A549 (cell line): ENCODE measurements around the gene NEURL3. TPM values are rescaled to one million over a fixed set of nuclear protein-coding genes. Genes with fewer than 3 reads are reported as not detected.
"Not testable (repeated sequence)": the region's sequence is repeated elsewhere in the genome, so short reads cannot be mapped to it uniquely, and the experiment has no call there.

Experiments
- ATAC-seq, 2 experiments: fragments of 200-7000 bp in 1 of 2; fragments of >200 bp in 1 of 2; cut with Nextera tagmentation in 1 of 2; cut with Tn5 transposase in 1 of 2; 3 replicates each; pipeline versions ENCODE4 v1.8.0 to v1.9.1; 2018 to 2020; ENCODE audit warnings: mild to moderate bottlenecking in 1 of 2, moderate library complexity in 1 of 2
- CTCF ChIA-PET: fragments of 300-600 bp; sonication (Branson Sonifier 250); formaldehyde crosslinking; extraction: SDS; loops from one replicate; lab custom pipeline; 2021; ENCODE audit warnings: antibody characterized with exemption, inconsistent platforms; lab: Yijun Ruan, JAX
- POLR2A ChIA-PET: fragments of 350-600 bp; formaldehyde crosslinking; extraction: SDS; loops from one replicate; lab custom pipeline; 2021; ENCODE audit warnings: antibody characterized with exemption, inconsistent platforms; lab: Yijun Ruan, JAX
- DNase-seq, 2 experiments: peaks; one replicate each; pipeline versions ENCODE4 v3.0.0 to v3.0.0-alpha.2; 2011 to 2016; ENCODE audit warnings: low read depth in 1 of 2, low spot score in 1 of 2
- FAIRE-seq: peaks from 2 replicates; lab custom pipeline; 2011; peaks lifted over from hg19 to GRCh38; lab: Jason Lieb, UNC
- H3K27ac ChIP-seq, 2 experiments: fragments of >200 bp; sonication (Bioruptor Twin); formaldehyde crosslinking; 3 replicates each; pipeline ENCODE4 v1.5.1; 2016 to 2017
- H3K4me1 ChIP-seq: fragments of >200 bp; sonication (Bioruptor Twin); formaldehyde crosslinking; 3 replicates; pipeline ENCODE4 v1.6.1; 2016
- H3K4me2 ChIP-seq: fragments of >200 bp; sonication (Bioruptor Twin); formaldehyde crosslinking; 3 replicates; pipeline ENCODE4 v1.6.1; 2016
- H3K4me3 ChIP-seq: fragments of >200 bp; sonication (Bioruptor Twin); formaldehyde crosslinking; 3 replicates; pipeline ENCODE4 v1.5.1; 2016
- H3K9me3 ChIP-seq: fragments of >200 bp; sonication (Bioruptor Twin); formaldehyde crosslinking; 3 replicates; pipeline ENCODE4 v1.6.1; 2016
- BHLHE40 ChIP-seq: IDR thresholded peaks from 2 replicates; pipeline ENCODE4 v1.6.1; 2012; ENCODE audit warnings: low read depth, low read length, inconsistent platforms
- CBX2 ChIP-seq: fragments of 200-600 bp; sonication (generic); IDR thresholded peaks from 2 replicates; pipeline ENCODE4 v1.6.1; 2016; ENCODE audit warnings: low read depth, mild to moderate bottlenecking, borderline replicate concordance
- CEBPB ChIP-seq, 2 experiments: fragments of >200 bp in 1 of 2; sonication (Bioruptor Twin) in 1 of 2; formaldehyde crosslinking in 1 of 2; IDR thresholded peaks; 2 replicates each; pipeline ENCODE4 v1.6.1; 2012 to 2016
- CHD4 ChIP-seq: fragments of 200-600 bp; sonication (generic); IDR thresholded peaks from 2 replicates; pipeline ENCODE4 v1.6.1; 2016; ENCODE audit warnings: antibody characterized with exemption, mild to moderate bottlenecking, borderline replicate concordance
- EHMT2 ChIP-seq: fragments of 200-600 bp; sonication (generic); IDR thresholded peaks from 2 replicates; pipeline ENCODE4 v1.6.1; 2016; ENCODE audit warnings: antibody characterized with exemption, low read depth, mild to moderate bottlenecking, moderate library complexity
- ESRRA ChIP-seq: fragments of 150-350 bp; IDR thresholded peaks from 2 replicates; pipeline ENCODE4 v1.6.1; 2014; ENCODE audit warnings: mild to moderate bottlenecking, low read length, borderline replicate concordance
- FOXS1 ChIP-seq: fragments of 250-450 bp; sonication (Bioruptor Pico); IDR thresholded peaks from 2 replicates; pipeline ENCODE4 v1.5.0; 2020; ENCODE audit warnings: mild to moderate bottlenecking, moderate library complexity
- HEYL ChIP-seq: fragments of 250-450 bp; sonication (Bioruptor Pico); IDR thresholded peaks from 2 replicates; pipeline ENCODE4 v1.8.0; 2021; ENCODE audit warnings: mild to moderate bottlenecking, moderate library complexity
- HOXB13 ChIP-seq: fragments of 250-450 bp; sonication (Bioruptor Pico); IDR thresholded peaks from 2 replicates; pipeline ENCODE4 v1.5.0; 2020; ENCODE audit warnings: low read depth, mild to moderate bottlenecking, moderate library complexity
- KDM1A ChIP-seq: fragments of 200-600 bp; sonication (generic); IDR thresholded peaks from 2 replicates; pipeline ENCODE4 v1.6.1; 2016; ENCODE audit warnings: low read depth, mild to moderate bottlenecking
- MAFK ChIP-seq: fragments of 450-650 bp; IDR thresholded peaks from 2 replicates; pipeline ENCODE4 v1.6.1; 2014; ENCODE audit not compliant: partially characterized antibody
- MAZ ChIP-seq: fragments of 150-350 bp; IDR thresholded peaks from 2 replicates; pipeline ENCODE4 v1.6.1; 2014; ENCODE audit warnings: antibody characterized with exemption, low read depth, low read length, borderline replicate concordance
- NFE2L2 ChIP-seq: fragments of 150-350 bp; conservative IDR thresholded peaks from 2 replicates; pipeline ENCODE4 v1.6.1; 2014; ENCODE audit warnings: low read length
- NR3C1 ChIP-seq: fragments of >200 bp; sonication (Bioruptor Twin); formaldehyde crosslinking; IDR thresholded peaks from 3 replicates; pipeline ENCODE4 v1.6.1; 2017
- POLR2AphosphoS2 ChIP-seq: conservative IDR thresholded peaks from 2 replicates; pipeline ENCODE4 v1.6.1; 2012; ENCODE audit warnings: low read length, improper control_type of control experiment, inconsistent platforms
- RFX5 ChIP-seq: fragments of 450-650 bp; IDR thresholded peaks from 2 replicates; pipeline ENCODE4 v1.7.1; 2014; ENCODE audit warnings: antibody characterized with exemption, mild to moderate bottlenecking, moderate library complexity
- SREBF2 ChIP-seq: fragments of 450-650 bp; IDR thresholded peaks from 2 replicates; pipeline ENCODE4 v1.6.1; 2014; ENCODE audit warnings: mild to moderate bottlenecking, moderate library complexity
- TP53 ChIP-seq: fragments of 250-450 bp; sonication (Bioruptor Pico); IDR thresholded peaks from 2 replicates; pipeline ENCODE4 v1.5.0; 2021; ENCODE audit warnings: mild to moderate bottlenecking, moderate library complexity
- ZSCAN20 ChIP-seq: fragments of 250-450 bp; sonication (Bioruptor Pico); IDR thresholded peaks from 2 replicates; pipeline ENCODE4 v1.8.0; 2022; ENCODE audit warnings: mild to moderate bottlenecking, moderate library complexity
- WGBS: methylation state at CpG from one replicate; pipeline ENCODE4 v1.1.6; 2017; ENCODE audit errors: missing lambda C conversion rate; 5-methylcytosine and 5-hydroxymethylcytosine counted together
- polyA plus RNA-seq, 4 experiments: library from polyadenylated mRNA; depleted of rRNA in 3 of 4; stranded (reverse); fragments of >200 nt; fragmentation: RNase III in 1 of 4; extraction: RNeasy Plus Mini Kit Qiagen cat#74134 plus additional on column Dnase treatment in 1 of 4; gene quantifications; 2 replicates in 3 of 4; 3 replicates in 1 of 4; pipeline ENCODE4 v1.2.3, GENCODE V29; 2011 to 2017
- TF ChIP-seq, protein P1 (sequence below): fragments of 150-350 bp; IDR thresholded peaks from 2 replicates; pipeline ENCODE4 v1.6.1; 2014; ENCODE audit warnings: low read depth, mild to moderate bottlenecking, low read length
- TF ChIP-seq, protein P2 (sequence below): fragments of 250-450 bp; sonication (Bioruptor Pico); IDR thresholded peaks from 2 replicates; pipeline ENCODE4 v1.5.0; 2020; ENCODE audit warnings: low read depth, mild to moderate bottlenecking, moderate library complexity
- TF ChIP-seq, protein P3 (sequence below): IDR thresholded peaks from 2 replicates; pipeline ENCODE4 v1.6.1; 2012
- TF ChIP-seq, protein P4 (sequence below): fragments of 450-650 bp; IDR thresholded peaks from 2 replicates; pipeline ENCODE4 v1.6.1; 2014; ENCODE audit warnings: antibody characterized with exemption
- TF ChIP-seq, protein P5 (sequence below): fragments of >200 bp; sonication (Bioruptor Twin); formaldehyde crosslinking; IDR thresholded peaks from 2 replicates; pipeline ENCODE4 v1.6.1; 2016

The NEURL3 gene
- polyA plus RNA-seq, 2 of the 4 experiments (the other 2 are of a cell fraction), result 0.28 to 0.44 TPM

DNA sequence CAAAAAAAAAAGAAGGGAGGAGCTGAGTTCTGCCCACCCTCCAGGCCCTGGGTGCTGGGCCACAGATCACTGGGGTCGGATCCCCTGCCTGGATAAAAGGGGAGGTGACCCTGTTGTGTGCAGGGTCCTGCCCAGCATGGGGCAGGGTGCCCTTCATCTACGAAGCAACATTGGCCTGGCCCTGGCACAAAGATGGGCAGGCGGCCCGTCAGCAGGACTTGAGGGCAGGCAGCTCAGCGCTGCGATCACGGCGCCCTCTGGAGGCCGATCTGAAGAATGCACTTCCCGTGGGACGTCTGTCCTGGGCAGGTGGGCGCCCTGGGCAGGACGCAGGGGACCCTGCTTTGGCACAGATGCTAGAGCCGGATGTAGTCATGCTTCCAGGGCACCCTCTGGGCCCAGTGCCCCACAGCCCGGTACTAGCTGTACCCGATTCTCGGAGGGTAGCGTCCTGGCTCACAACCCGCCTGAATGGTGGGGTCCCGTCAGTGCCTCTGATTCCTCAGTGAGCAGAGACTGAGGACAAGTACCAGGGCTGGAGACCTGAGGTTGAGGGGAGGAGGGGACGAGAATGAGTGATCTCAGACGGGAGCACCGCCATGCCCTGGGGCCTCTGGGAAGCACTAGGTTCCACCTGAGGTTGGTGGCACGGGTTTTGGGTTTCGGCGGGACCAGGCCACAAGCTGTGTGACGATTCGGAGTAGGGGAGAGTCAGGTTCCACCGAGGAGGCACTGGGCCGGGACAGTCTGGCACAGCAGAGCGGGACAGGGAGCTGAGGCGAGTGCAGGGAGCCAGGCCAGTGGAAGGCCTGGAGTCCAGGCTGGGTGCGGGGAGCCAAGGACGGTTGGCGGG lies 49.4 kb upstream of the NEURL3 start (continued):
- no peak for TF ChIP-seq KDM1A
- no peak for TF ChIP-seq CHD4
- TF ChIP-seq MAFK, result no peak
- TF ChIP-seq, all 56 proteins: peak for 3

DNA sequence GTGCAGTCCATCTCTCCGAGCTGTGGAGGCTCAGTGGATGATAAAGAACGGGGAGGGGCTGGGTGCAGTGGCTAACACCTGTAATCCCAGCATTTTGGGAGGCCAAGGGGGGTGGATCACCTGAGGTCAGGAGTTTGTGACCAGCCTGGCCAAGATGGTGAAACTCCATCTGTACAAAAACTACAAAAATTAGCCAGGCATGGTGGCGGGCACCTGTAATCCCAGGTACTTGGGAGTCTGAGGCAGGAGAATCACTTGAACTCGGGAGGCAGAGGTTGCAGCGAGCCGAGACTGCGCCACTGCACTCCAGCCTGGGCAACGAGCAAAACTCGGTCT lies 48.8 kb upstream of the NEURL3 start:
- ATAC-seq, FAIRE-seq, DNase-seq, H3K9me3 ChIP-seq, H3K4me3 ChIP-seq: not testable (repeated sequence)
- ChIA-PET CTCF (interaction anchor here (0.6 to 12.0 kb wide), 35 partner anchors 11 to 397 kb away, joined by 3 to 186 read pairs (median 6); partner anchors contain the start of genes ANKRD39, CNNM4 and NEURL3), POLR2A (interaction anchor here (0.5 to 1.0 kb wide), 3 partner anchors 84 to 262 kb away, joined by 3 read pairs; partner anchors contain the start of genes CNNM3 and KANSL3)
- Histone ChIP-seq H3K4me1 (peaks cover 56% of the 10 kb centered on the region), H3K4me2 (peak overlapping the region; percentile 24; the same call in 1 of the 3 replicates), H3K27ac (peak overlapping the region; percentile 46 to 88; a peak in 4 of 6 replicates)
- WGBS, result 78% methylated on average over 9 of the region's 9 CpGs

DNA sequence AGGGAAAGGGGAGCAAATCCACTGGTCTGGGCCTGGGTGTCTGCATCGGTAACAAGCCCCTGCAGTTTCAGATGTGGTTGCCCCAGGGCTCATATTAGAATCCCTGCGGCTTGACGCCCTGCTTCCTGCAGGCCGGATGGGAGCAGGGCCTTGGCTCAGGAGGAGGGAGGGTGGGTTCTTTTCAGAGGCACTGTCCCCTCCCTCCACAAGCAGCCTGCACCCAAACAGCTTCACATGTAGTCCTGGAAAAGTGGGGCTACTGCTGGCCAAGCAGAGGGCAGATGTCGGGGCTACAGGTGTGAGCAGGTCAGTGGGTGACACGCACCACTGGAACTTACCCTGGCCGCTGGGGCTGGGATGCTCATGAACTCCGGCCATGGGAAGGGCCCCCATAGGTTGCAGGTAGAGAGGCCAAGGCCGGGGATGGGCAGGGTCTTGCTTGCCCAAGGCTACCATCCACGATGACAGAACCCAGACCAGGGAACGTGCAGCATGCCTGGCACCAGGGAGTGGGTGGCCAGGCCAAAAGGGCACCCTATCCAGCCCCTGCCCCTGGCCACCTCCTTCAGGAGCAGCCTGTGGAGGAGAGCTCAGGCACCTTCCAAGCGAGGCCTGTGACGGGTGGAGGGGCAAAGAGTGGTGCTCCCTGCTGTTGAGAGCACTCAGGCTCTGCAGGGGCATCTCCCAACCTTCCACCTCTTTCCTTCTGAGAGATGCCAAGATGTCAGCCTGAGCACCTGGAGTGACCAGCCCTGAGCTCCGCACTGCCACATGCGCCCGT lies 48.2 kb upstream of the NEURL3 start:
- no peak overlapping the region for H3K4me2 ChIP-seq
- ChIA-PET POLR2A (interaction anchor here (0.5 kb wide), 1 partner anchor 224 kb away, joined by 3 read pairs; no protein-coding TSS in a partner anchor), CTCF (interaction anchor here (0.6 to 12.0 kb wide), 27 partner anchors 10 to 398 kb away, joined by 3 to 186 read pairs (median 6); partner anchors contain the start of gene CNNM4)
- DNase-seq (no peak), ATAC-seq (no peak), FAIRE-seq (no peak)
- TF ChIP-seq ESRRA, result no peak
- TF ChIP-seq SREBF2, result no peak
- TF ChIP-seq, protein P1, sequence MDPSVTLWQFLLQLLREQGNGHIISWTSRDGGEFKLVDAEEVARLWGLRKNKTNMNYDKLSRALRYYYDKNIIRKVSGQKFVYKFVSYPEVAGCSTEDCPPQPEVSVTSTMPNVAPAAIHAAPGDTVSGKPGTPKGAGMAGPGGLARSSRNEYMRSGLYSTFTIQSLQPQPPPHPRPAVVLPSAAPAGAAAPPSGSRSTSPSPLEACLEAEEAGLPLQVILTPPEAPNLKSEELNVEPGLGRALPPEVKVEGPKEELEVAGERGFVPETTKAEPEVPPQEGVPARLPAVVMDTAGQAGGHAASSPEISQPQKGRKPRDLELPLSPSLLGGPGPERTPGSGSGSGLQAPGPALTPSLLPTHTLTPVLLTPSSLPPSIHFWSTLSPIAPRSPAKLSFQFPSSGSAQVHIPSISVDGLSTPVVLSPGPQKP, result no peak
- no peak for TF ChIP-seq RFX5
- TF ChIP-seq TP53, result no peak
- no peak for TF ChIP-seq NFE2L2
- TF ChIP-seq, protein P2, sequence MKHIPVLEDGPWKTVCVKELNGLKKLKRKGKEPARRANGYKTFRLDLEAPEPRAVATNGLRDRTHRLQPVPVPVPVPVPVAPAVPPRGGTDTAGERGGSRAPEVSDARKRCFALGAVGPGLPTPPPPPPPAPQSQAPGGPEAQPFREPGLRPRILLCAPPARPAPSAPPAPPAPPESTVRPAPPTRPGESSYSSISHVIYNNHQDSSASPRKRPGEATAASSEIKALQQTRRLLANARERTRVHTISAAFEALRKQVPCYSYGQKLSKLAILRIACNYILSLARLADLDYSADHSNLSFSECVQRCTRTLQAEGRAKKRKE (CRISPR knock-in tag), result no peak
- TF ChIP-seq HOXB13 (CRISPR knock-in tag), result no peak
- TF ChIP-seq MAZ, result no peak
- TF ChIP-seq, protein P3, sequence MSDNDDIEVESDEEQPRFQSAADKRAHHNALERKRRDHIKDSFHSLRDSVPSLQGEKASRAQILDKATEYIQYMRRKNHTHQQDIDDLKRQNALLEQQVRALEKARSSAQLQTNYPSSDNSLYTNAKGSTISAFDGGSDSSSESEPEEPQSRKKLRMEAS, result no peak
- 92% methylated on average over 9 of the region's 16 CpGs for WGBS
- H3K9me3 ChIP-seq, result 0 out of 3 replicates have a peak, but pooled peaks cover 2% of the 10 kb centered on the region
- H3K4me3 ChIP-seq, result no peak overlapping the region
- H3K27ac ChIP-seq, result peak overlapping the region in 1 of 2 experiments; percentile 88; a peak in 4 of 6 replicates
- H3K4me1 ChIP-seq, result peaks cover 52% of the 10 kb centered on the region

DNA sequence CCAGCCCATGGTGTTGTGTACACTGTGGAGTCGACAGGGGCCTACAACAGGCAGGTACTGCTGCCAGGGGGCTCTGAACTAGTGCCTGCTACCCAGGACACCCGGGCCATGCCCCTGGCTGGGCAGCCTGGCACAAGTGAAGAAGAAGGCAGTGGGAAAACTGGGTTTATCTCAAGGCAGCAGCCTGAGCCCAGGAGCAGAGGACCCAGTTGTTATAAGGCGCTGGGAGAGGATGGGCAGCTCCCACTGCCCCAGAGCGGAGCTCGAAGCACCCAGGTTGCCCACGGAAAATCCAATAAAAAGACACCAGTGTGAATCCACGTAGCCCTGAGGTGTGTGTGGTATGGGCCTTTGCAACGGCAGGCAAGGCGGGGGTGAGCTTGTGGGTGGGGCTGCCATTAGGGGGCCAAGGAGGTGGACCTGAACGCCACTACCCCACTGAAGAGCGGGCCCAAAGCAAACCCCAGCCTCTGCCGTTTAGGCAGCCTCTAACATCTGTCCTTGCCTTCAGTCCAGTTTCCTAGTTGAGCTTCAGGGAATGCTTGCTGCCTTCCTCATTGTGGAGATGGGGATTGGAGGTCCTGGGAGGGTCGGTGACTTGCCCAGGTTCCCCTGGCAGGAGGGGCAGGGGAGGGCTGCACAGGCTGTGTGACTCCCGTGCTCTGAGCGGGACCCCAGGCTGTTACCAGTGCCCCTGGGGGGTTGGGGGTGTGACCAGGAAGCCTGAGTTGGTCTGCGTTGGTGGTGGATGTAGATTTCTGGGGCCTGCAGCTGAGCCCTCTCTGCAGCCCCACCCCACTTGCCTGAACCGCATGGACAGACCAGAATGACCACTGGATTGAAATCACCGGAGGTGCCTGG lies 47.4 kb upstream of the NEURL3 start:
- WGBS, result 93% methylated on average over 15 of the region's 18 CpGs
- ATAC-seq (no peak), DNase-seq (no peak), FAIRE-seq (no peak)
- CTCF ChIA-PET, result interaction anchor here (0.6 to 12.0 kb wide), 10 partner anchors 9 to 246 kb away, joined by 3 to 186 read pairs (median 16); partner anchors contain the start of gene CNNM4
- no peak overlapping the region for H3K4me2 ChIP-seq
- H3K4me3 ChIP-seq, result no peak overlapping the region
- no peaks in the 10 kb centered on the region for H3K9me3 ChIP-seq
- peaks cover 43% of the 10 kb centered on the region for H3K4me1 ChIP-seq
- H3K27ac ChIP-seq, result peak overlapping the region in 1 of 2 experiments; percentile 88; a peak in 2 of 6 replicates
- POLR2A ChIA-PET, result no interaction called here
- TF ChIP-seq, protein P4, sequence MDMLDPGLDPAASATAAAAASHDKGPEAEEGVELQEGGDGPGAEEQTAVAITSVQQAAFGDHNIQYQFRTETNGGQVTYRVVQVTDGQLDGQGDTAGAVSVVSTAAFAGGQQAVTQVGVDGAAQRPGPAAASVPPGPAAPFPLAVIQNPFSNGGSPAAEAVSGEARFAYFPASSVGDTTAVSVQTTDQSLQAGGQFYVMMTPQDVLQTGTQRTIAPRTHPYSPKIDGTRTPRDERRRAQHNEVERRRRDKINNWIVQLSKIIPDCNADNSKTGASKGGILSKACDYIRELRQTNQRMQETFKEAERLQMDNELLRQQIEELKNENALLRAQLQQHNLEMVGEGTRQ, result no peak
- TF ChIP-seq MAFK (no peak), ESRRA (no peak), FOXS1 (CRISPR knock-in tag) (no peak), HEYL (CRISPR knock-in tag) (no peak), CBX2 (no peak), BHLHE40 (no peak), POLR2AphosphoS2 (no peak), EHMT2 (no peak), ZSCAN20 (CRISPR knock-in tag) (no peak), CEBPB (IDR thresholded peaks at IDR 0.05) (no peak), NR3C1 (no peak)
- TF ChIP-seq, protein P3, result no peak
- TF ChIP-seq, protein P5, sequence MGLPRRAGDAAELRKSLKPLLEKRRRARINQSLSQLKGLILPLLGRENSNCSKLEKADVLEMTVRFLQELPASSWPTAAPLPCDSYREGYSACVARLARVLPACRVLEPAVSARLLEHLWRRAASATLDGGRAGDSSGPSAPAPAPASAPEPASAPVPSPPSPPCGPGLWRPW, result no peak
